HL-60/S4 (cell line): ENCODE data around the gene TMEM120B.

Experiments
- in situ Hi-C: fragments of 300-500 bp; cut with MboI; formaldehyde crosslinking; loops from 2 replicates; pipeline ENCODE4 v1.14.3; 2022; ENCODE audit warnings: low sequenced_read_pairs

Gene TMEM120B

DNA sequence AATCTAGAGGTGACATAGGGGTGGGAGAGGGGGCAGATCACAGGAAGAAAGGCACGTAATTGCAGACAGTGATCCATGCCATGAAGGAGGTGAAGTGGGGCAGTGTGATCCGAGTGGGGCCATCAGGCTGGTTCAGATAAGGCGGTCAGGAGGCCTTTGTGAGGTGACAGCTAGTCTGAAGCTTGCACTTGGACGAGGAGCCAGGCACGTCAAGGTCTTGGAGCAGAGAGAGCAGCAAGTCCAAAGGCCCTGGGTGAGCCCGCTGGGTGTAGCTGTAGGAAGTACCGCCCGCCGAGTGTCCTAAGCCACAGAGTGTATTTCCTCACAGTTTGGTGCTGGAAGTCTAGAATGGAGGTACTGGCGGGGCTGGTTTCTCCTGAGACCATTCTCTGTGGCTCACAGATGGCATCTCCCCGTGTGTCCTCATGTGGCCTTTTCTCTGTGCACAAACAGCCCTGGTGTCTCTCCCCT lies 57.3 kb downstream of the TMEM120B start:
- in situ Hi-C loops = loop anchor here (5.0 to 10.0 kb wide), 2 partner anchors 53 to 75 kb away; no protein-coding TSS in a partner anchor

DNA sequence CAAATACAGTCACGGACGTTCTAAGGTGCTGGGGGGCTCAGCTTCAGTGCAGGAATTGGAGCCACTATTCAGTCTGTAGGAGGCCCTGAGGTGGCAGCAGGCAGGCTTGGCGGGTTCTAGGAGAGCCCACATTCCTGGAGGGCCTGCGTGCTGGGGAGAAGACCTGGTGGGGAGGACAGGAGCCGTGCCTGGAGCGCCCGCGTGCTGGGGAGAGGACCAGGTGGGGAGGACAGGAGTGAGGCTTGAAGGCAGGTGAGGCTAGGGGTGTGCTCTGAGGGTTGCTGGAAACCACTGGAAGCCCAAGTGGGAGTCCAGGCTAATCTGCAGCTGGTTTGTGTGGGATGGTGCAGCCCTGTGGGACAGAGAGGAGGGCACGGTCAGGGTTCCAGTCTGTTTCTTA lies 57.8 kb downstream of the TMEM120B start:
- in situ Hi-C loops = no loop called here

DNA sequence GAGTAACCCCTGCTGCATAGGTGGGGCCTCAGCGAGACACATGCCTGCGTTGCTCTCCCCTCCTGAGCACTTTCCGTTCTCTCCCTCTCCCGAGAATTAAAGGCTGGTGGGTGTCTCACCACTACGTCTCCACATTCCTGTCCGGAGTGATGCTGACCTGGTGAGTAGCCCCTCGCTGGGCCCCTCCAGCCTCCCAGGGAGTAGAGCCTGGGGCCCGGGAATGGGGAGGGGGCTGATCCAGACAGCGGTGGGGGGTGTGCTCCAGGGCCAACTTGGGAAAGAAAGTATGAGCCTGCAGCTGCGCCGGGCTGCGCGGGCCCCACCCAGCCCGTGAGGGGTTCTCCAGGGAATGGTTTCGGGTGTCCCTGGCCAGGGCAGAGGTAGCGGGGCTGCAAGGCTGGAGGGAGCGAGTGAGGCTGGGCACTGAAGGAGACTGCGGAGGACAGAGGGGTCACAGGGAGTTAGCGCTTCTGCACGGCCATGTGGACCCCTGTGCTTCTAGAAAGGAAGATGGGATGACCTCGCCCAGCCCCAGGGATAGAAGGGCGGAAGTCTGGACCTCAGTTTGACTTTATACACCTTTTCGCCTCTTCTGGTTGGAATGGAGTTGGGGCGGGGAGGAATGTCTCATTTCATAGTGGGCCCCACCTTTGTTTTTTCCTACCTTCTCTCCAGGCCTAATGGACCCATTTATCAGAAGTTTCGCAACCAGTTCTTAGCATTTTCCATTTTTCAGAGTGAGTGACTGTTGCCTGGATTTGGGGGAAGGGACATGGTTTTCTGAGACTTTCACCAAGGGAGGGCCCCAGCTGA lies 58.5 kb downstream of the TMEM120B start:
- in situ Hi-C loops = no loop called here

DNA sequence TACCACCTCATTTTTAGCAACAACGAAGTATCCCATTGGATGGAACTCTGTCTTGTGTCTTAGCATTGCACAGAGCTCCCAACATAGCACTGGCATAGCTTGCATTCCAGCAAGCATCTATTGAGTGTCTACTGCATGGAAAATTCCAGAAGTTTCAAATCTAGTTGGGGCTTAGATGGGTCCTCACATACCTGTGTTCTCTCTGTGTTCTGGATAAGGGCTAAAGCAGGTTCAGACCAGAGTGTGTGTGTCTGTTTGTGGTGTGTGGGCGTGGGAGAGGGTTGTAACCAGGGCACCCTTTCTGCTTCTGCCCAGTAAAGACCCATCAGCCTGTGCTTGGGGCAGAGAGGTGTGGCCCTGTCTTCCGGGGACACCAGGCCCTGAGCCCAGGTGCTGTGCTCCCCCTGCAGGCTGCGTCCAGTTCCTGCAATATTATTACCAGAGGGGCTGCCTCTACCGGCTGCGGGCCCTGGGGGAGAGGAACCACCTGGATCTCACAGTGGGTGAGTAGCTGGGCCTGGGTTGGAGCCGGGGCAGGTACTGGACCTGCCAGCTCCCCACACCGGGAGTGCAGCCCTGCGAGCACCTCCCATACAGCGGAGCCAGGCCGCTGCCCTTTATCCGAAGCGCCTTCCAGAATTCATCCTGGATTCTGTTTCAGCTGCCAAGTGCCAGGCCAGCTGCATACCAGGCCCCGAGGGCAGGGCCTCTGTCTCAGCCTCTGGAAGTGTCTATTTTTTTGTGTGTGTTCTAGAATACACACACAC lies 60.6 kb downstream of the TMEM120B start:
- in situ Hi-C loops = no loop called here

DNA sequence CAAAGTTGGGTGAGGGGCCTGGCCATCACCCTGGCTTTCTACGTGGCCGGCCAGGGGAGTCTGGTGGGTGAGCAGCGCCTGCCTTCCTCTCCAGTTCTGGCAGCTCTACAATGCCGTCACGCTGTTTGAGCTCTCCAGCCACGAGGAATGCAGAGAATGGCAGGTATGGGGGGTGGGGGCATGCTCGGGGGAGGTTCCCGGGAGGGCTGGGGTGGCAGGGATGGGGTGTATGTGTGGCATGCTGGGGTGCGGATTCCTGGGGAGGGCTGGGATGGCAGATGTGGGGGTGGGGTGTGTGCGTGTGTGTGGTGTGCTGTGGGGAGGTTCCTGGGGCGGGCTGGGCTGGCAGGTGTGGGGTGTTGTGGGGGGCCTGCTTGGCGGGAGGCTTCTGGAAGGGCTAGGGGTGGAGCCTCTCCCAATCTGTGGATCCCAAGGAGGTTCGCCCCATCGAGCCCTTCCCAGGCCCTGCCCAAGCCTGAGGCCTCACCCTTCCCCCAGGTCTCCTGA lies 62.5 kb downstream of the TMEM120B start:
- in situ Hi-C loops = no loop called here

DNA sequence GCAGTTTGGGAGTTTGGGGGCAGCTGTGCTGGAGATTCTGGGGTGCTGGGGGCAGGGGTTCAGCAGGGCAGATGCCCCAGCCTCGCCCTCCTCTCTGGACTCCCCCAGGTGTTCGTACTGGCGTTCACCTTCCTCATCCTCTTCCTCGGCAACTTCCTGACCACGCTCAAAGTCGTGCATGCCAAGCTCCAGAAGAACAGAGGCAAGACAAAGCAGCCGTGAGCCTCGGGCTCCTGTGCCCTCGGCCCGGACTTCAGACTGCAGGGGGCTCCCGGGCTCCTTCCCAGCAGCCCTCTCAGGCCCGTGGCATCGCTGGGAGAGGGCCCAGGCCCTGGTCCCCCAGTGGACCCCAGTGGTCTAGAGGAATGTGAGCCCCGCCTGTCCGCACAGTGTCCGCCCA lies 62.9 kb downstream of the TMEM120B start:
- in situ Hi-C loops = no loop called here

DNA sequence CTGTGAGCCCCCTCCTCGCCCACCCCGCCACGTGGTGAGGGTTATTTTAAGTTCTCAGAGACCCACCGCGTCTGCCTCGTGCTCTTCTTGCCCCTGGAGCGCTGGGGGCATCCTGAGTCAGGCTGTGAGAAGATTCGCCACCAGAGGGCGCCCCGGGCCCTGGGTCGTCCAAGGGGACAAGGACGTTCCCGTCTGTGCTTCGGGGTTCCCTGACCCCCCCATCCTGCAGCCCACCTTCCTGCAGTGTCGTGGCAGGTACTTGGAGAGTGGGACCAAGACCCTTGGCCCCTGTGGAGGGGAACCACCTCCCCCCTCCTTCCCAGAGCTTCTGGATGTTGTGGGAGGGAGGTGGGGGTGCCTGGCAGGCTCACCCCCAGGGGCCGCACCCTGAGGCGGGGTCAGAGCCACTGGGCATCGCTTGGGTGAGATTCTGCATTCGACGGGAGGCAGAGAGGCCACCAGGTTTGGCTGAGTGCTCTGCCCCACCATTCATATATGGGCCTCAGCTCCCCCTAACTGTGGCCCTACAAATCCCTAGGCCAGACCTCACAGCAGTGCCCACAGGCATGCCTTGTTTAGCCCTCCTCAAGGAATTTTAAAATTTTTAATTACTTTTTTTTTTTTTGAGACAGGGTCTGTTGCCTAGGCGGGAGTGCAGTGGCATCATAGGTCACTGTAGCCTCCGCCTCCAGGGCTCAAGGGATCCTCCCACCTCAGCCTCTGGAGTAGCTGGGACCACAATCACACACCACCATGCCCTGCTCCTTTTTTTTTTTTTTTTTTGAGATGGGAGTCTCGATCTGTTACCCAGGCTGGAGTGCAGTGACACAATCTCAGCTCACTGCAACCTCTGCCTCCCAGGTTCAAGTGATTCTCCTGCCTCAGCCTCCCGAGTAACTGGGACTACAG lies 63.9 kb downstream of the TMEM120B start:
- in situ Hi-C loops = no loop called here

DNA sequence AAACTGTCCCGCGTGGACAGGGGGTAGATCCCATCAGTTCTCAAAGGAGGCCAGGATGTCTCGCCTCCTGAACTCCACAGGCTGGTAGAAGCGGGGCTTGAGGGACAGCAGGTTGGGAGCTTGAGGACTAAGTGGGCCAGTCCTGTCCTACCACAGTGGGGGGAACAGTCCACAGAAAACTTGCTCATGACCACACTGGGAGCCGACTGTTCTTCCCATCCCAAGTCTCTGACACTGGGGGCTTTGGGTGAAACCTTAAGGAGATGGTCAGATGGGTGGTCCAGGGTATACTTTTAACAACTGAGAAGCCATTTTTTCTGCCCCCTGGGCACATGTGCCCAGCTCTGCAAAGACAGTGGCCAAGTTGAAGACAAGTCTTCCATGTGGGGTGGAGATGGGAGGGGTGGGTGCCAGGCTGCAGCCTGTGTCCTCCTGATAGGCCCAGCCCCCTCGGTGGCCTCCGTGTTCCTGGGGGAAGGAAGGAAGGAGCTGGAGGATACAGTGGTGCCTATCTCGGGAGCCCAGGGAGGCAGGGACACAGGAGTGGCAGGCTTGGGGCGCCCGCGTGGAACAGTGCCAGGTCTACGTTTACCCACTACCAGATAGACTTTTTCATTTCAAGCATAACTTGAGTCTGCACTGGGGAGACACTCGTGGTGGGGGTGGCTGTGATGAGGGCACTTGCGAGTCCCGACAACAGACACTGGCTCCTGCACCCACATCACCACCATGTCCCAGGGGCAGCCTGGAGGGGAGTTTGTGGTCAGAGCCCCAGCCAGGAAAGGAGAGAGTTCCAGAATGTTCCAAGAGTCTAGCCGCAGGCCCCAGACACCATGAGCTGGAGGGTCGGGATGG lies 66.2 kb downstream of the TMEM120B start:
- in situ Hi-C loops = no loop called here

DNA sequence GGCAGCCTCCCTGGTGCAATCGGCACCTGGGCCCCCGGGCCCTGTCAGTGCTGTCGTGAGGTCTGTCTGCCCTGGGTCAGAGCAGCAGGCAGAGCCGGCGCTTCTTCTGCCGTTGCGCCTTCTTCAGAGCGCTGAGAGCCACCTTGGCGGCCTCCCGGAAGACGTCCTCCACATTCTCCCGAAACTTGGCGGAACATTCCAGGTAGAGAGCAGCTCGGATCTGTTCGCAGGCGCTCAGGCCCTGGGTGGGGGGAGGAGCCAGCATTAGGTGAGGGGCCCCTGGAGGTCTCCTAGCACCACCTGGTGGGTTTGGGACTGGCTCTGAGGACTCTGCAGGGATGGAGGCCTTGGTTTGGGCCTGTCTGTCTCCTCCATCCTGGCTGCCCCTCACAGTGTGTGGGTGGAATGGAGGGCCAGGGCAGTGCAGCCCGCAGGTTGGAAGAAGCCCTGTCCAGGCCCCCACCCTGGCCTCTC lies 66.9 kb downstream of the TMEM120B start:
- in situ Hi-C loops = no loop called here

DNA sequence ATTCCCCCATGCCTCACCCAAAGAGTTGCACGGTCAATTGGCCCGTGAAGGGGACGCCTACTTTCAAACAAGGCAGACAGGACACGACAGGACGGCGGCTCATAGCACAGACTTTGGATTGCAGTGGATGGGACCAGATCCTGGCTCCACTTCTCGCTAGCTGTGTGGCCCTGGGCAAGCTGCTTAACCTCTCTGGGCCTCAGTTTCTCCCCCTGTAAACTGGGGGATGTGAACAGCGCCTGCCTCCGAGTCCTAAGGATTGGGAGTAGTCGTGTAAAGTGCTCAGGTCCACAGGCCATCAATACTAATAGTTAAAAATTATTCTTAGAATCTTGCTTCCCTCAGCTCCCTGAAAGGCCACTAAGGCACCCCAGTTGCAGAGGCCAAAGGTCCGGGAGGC lies 67.9 kb downstream of the TMEM120B start:
- in situ Hi-C loops = loop anchor here (10.0 kb wide), 1 partner anchor 226 kb away; no protein-coding TSS in a partner anchor

DNA sequence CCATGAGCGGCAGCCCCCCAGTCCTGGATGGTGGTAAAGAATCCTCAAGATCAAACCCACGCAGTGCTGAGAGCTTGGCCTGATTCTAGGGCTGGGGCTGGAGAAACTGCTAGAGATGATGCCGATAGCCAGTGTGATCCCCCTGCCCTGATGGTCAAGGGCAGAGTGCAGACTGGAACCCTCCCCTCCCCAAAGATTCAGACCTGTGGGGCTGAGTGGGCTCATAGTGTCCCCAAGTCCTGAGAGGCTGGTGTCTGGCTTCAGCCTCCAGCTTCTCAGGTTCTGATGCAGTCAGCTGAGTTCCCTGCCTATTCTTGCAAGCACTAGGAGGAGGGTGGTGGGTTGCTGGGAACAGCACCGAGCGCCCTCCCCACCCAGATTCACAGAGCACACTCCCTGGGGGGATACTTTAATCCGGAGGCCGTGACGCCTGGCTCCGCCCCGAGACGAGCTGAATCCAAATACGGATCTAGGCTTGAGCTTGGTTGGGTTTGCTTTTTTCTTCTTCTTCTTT lies 69.0 kb downstream of the TMEM120B start:
- in situ Hi-C loops = loop anchor here (10.0 kb wide), 1 partner anchor 227 kb away; no protein-coding TSS in a partner anchor

DNA sequence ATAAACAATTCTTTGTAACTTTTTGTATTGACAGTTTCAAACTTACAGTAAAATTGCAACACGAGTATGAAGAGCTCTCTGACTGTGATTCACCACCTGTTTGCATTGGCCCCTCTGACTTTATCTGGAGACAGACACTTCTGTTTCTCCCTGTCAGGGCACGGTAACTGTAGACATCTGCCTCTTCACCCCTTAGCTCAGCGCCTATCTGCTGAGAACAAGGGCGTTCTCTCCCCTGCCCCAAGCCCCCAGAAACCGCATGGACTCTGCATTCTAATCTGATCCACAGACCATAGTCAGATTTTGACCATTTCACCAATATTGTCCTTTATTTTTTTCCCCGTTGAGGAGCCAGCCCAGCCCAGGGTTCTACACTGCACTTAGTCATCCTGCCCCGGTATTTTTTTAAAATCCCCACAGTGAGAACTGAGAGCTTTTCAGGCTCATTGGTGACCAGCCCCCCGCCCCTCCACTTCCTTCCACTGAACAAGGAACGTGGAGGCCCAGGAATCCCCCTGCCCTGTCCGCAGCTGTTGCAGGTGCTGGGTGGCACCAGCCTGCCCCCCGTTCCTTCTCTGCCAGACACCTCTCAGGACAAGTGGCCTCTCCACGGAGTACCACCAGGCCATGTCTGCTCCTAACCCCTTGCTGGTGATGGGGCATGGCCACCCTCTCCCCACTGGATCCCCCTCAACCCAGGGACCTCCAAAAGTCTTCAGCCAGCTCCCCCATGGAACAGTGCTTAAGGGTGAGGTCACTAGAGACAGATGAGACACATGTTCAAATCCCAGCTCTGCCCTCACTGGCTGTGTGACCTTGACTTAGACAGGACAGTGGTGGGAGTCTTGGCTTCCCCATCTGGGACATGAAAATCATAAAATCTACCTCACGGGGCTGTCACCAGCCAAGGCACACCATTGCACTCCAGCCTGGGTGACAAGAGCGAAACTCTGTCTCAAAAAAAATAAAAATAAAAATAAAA lies 69.7 kb downstream of the TMEM120B start:
- in situ Hi-C loops = loop anchor here (10.0 kb wide), 1 partner anchor 227 kb away; no protein-coding TSS in a partner anchor

DNA sequence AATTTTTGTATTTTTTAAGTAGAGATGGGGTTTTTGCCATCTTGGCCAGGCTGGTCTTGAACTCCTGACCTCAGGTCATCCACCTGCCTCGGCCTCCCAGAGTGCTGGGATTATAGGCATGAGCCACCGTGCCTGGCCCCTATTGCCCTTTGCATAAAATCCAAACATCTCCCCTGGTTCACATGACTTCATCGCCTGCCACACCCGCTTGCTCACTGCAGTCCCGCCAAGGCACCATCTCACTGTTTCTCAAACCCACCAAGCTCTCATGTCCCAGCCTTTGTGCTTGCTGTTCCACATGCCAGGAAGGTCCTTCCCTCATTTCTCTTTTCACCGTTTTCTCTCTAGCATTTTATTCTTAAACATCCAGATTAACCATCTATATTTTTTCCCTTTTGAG lies 71.2 kb downstream of the TMEM120B start:
- in situ Hi-C loops = loop anchor here (10.0 kb wide), 1 partner anchor 229 kb away; no protein-coding TSS in a partner anchor

DNA sequence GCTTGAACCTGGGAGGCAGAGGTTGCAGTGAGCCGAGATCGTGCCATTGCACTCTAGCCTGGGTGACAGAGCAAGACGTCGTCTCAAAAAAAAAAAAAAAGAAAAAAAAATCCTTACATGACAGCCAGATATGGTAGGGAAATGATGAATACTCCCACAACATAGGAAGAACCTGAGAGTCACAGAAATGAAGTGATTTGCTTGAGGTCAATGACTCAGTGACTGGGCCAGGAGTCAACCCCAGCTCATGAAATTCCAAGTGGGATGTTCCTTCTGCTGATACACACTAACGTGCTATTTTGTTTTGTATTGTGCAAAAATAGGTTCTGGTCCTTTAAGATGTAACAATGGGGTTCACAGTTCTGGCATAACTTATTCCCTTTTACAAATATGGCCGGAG lies 71.9 kb downstream of the TMEM120B start:
- in situ Hi-C loops = loop anchor here (10.0 kb wide), 1 partner anchor 230 kb away; no protein-coding TSS in a partner anchor

DNA sequence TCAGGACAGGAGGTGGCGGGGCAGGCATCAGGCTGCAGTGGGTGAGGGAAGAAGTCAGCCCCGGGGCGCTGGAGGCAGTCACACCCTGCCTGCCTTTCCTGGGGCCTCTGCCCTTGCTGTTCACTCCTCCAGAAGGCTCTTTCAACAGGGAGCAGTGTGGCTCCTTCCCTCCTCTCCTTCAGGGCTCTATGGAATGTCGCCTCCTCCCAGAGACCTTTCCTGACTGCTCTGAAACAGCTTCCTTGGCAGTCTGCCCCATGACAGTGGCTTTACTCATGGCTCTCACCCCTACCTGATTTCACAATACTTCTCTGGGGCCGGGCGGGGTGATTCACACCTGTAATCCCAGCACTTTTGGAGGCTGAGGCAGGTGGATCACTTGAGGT lies 73.9 kb downstream of the TMEM120B start:
- in situ Hi-C loops = loop anchor here (10.0 kb wide), 1 partner anchor 232 kb away; no protein-coding TSS in a partner anchor

DNA sequence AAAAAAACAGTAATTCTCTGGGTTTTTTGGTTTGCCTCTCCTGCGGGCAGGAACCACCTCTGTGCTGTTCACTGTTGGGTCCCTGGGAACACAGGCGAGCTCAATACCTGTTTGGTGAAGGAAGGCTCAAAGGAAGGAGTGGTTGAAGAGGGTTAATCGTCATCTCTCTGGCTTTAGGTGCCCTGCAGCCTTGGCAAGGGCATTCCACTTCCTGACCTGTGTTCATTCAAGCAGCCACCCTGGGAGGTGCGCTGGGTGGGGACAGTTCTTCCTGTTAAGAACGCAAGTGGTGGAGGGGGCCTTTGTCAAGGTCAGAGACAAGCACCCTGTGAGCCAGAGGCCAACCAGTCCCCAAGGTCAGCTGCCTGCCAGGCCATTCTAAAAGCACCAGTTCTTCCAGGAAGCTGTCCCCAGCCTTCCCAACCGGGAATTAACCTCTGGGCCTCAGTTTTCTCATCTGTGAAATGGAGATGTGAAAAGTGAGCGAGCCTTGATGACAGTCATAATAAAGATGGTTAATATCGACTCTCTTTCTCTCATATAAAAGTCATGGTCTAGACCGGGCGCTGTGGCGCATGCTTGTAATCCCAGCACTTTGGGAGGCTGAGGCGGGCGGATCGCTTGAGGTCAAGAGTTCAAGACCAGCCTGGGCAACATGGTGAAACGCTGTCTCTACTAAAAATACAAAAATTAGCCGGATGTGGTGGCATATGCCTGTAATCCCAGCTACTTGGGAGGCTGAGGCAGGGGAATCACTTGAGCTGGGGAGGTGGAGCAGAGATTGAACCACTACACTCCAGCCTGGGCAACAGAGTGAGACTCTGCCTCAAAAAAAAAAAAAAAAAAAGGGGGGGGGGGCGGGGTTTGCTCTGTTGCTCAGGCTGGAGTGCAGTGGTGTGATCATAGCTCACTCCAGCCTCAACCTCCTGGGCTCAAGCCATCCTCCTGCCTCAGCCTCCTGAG lies 74.8 kb downstream of the TMEM120B start:
- in situ Hi-C loops = loop anchor here (10.0 kb wide), 1 partner anchor 233 kb away; no protein-coding TSS in a partner anchor
